ENCODE results near the gene ZBTB42. TPM values are rescaled to one million over a fixed set of nuclear protein-coding genes. Genes with fewer than 3 reads are reported as not detected.

Gene ZBTB42
- total and polyA plus RNA-seq, 2 of the 13 experiments (the other 11 are each of a cell fraction or from before 2014, with no cell fraction given) = 2.8 to 4.2 TPM

DNA sequence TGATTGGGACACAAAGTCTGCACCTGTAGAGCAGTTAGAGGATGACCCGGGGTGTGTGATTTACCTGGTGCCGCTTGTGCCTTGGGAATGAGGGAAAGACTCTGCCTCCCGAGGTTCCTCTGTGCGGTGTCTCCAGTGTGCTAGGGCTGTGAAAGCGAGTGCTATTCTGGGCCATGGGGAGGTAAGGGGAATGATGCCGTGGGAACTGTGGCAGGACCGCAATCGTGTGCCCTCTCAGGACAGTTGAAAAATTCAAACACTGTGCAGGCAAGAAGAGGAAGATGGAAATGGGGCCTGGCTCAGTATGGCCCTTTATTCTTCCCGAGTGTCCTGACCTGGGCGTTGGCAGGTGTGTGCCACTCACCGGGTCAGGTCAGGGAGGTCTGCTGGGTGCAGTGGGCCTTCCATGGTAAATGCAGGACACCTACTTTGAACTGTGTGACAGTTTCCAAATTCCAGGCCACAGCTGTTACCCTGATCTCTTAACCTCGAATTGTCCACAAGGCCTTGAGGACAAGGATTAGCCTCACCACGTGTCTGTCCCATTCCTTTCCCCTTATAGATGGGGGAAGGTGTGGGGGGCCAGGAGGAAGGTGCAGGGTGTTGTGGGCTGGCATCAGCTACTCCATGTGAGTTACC is 46.6 kb upstream of the ZBTB42 start (continued):
- TF ChIP-seq, protein P1, sequence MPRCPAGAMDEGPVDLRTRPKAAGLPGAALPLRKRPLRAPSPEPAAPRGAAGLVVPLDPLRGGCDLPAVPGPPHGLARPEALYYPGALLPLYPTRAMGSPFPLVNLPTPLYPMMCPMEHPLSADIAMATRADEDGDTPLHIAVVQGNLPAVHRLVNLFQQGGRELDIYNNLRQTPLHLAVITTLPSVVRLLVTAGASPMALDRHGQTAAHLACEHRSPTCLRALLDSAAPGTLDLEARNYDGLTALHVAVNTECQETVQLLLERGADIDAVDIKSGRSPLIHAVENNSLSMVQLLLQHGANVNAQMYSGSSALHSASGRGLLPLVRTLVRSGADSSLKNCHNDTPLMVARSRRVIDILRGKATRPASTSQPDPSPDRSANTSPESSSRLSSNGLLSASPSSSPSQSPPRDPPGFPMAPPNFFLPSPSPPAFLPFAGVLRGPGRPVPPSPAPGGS (CRISPR knock-in tag; IDR thresholded peaks at IDR 0.05) = no peak
- TF ChIP-seq, protein P2, sequence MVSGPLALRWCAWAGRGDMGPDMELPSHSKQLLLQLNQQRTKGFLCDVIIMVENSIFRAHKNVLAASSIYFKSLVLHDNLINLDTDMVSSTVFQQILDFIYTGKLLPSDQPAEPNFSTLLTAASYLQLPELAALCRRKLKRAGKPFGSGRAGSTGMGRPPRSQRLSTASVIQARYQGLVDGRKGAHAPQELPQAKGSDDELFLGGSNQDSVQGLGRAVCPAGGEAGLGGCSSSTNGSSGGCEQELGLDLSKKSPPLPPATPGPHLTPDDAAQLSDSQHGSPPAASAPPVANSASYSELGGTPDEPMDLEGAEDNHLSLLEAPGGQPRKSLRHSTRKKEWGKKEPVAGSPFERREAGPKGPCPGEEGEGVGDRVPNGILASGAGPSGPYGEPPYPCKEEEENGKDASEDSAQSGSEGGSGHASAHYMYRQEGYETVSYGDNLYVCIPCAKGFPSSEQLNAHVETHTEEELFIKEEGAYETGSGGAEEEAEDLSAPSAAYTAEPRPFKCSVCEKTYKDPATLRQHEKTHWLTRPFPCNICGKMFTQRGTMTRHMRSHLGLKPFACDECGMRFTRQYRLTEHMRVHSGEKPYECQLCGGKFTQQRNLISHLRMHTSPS (CRISPR knock-in tag; IDR thresholded peaks at IDR 0.05; ENCODE audit: low read depth) = peak; percentile 47; the same call in 1 of the 2 replicates
- TF ChIP-seq, protein P3, sequence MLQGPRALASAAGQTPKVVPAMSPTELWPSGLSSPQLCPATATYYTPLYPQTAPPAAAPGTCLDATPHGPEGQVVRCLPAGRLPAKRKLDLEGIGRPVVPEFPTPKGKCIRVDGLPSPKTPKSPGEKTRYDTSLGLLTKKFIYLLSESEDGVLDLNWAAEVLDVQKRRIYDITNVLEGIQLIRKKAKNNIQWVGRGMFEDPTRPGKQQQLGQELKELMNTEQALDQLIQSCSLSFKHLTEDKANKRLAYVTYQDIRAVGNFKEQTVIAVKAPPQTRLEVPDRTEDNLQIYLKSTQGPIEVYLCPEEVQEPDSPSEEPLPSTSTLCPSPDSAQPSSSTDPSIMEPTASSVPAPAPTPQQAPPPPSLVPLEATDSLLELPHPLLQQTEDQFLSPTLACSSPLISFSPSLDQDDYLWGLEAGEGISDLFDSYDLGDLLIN (CRISPR knock-in tag; IDR thresholded peaks at IDR 0.05; ENCODE audit: borderline replicate concordance) = 0 out of 2 replicates have a peak, but pooled peaks have one; percentile 22
- TF ChIP-seq, protein P4, sequence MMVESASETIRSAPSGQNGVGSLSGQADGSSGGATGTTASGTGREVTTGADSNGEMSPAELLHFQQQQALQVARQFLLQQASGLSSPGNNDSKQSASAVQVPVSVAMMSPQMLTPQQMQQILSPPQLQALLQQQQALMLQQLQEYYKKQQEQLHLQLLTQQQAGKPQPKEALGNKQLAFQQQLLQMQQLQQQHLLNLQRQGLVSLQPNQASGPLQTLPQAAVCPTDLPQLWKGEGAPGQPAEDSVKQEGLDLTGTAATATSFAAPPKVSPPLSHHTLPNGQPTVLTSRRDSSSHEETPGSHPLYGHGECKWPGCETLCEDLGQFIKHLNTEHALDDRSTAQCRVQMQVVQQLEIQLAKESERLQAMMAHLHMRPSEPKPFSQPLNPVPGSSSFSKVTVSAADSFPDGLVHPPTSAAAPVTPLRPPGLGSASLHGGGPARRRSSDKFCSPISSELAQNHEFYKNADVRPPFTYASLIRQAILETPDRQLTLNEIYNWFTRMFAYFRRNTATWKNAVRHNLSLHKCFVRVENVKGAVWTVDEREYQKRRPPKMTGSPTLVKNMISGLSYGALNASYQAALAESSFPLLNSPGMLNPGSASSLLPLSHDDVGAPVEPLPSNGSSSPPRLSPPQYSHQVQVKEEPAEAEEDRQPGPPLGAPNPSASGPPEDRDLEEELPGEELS (CRISPR knock-in tag; IDR thresholded peaks at IDR 0.05) = no peak
- TF ChIP-seq ZNF839 (CRISPR knock-in tag; IDR thresholded peaks at IDR 0.05; ENCODE audit: borderline replicate concordance) (no peak), NR2F2 (IDR thresholded peaks at IDR 0.05; ENCODE audit: borderline replicate concordance, low read depth) (no peak), HMGA1 (CRISPR knock-in tag; conservative IDR thresholded peaks at IDR 0.05) (no peak), HNF4A (CRISPR knock-in tag; IDR thresholded peaks at IDR 0.05) (peak; percentile 69), ZMAT3 (CRISPR knock-in tag; conservative IDR thresholded peaks at IDR 0.05) (no peak), ZNF333 (CRISPR knock-in tag; IDR thresholded peaks at IDR 0.05; ENCODE audit: borderline replicate concordance) (0 out of 2 replicates have a peak, but pooled peaks have one; percentile 34), RCOR2 (CRISPR knock-in tag; IDR thresholded peaks at IDR 0.05) (no peak)
- TF ChIP-seq, protein P5, sequence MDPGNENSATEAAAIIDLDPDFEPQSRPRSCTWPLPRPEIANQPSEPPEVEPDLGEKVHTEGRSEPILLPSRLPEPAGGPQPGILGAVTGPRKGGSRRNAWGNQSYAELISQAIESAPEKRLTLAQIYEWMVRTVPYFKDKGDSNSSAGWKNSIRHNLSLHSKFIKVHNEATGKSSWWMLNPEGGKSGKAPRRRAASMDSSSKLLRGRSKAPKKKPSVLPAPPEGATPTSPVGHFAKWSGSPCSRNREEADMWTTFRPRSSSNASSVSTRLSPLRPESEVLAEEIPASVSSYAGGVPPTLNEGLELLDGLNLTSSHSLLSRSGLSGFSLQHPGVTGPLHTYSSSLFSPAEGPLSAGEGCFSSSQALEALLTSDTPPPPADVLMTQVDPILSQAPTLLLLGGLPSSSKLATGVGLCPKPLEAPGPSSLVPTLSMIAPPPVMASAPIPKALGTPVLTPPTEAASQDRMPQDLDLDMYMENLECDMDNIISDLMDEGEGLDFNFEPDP (CRISPR knock-in tag; conservative IDR thresholded peaks at IDR 0.05) = 0 out of 2 replicates have a peak, but pooled peaks have one; percentile 13
- TF ChIP-seq, protein P6, sequence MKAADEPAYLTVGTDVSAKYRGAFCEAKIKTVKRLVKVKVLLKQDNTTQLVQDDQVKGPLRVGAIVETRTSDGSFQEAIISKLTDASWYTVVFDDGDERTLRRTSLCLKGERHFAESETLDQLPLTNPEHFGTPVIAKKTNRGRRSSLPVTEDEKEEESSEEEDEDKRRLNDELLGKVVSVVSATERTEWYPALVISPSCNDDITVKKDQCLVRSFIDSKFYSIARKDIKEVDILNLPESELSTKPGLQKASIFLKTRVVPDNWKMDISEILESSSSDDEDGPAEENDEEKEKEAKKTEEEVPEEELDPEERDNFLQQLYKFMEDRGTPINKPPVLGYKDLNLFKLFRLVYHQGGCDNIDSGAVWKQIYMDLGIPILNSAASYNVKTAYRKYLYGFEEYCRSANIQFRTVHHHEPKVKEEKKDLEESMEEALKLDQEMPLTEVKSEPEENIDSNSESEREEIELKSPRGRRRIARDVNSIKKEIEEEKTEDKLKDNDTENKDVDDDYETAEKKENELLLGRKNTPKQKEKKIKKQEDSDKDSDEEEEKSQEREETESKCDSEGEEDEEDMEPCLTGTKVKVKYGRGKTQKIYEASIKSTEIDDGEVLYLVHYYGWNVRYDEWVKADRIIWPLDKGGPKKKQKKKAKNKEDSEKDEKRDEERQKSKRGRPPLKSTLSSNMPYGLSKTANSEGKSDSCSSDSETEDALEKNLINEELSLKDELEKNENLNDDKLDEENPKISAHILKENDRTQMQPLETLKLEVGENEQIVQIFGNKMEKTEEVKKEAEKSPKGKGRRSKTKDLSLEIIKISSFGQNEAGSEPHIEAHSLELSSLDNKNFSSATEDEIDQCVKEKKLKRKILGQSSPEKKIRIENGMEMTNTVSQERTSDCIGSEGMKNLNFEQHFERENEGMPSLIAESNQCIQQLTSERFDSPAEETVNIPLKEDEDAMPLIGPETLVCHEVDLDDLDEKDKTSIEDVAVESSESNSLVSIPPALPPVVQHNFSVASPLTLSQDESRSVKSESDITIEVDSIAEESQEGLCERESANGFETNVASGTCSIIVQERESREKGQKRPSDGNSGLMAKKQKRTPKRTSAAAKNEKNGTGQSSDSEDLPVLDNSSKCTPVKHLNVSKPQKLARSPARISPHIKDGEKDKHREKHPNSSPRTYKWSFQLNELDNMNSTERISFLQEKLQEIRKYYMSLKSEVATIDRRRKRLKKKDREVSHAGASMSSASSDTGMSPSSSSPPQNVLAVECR (CRISPR knock-in tag; IDR thresholded peaks at IDR 0.05; ENCODE audit: borderline replicate concordance) = peak; percentile 24; the same call in 1 of the 2 replicates
- TF ChIP-seq, protein P7, sequence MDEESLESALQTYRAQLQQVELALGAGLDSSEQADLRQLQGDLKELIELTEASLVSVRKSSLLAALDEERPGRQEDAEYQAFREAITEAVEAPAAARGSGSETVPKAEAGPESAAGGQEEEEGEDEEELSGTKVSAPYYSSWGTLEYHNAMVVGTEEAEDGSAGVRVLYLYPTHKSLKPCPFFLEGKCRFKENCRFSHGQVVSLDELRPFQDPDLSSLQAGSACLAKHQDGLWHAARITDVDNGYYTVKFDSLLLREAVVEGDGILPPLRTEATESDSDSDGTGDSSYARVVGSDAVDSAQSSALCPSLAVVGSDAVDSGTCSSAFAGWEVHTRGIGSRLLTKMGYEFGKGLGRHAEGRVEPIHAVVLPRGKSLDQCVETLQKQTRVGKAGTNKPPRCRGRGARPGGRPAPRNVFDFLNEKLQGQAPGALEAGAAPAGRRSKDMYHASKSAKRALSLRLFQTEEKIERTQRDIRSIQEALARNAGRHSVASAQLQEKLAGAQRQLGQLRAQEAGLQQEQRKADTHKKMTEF (CRISPR knock-in tag; IDR thresholded peaks at IDR 0.05) = no peak

Data from HepG2 (cell line).